BJ (cell line): ENCODE data around the gene AR. TPM values are rescaled to one million over a fixed set of nuclear protein-coding genes. Genes with fewer than 3 reads are reported as not detected.

Experiments
- CTCF ChIA-PET: fragments of 350-600 bp; formaldehyde crosslinking; extraction: SDS; loops from one replicate; lab custom pipeline; 2021; ENCODE audit warnings: antibody characterized with exemption, inconsistent platforms; lab: Yijun Ruan, JAX
- POLR2A ChIA-PET: fragments of 300-600 bp; sonication (Branson Sonifier 250); formaldehyde crosslinking; extraction: SDS; loops from one replicate; lab custom pipeline; 2021; ENCODE audit warnings: antibody characterized with exemption; lab: Charles Lee
- DNase-seq: peaks from one replicate; pipeline ENCODE4 v3.0.0-alpha.2; 2011; ENCODE audit warnings: low read depth
- H3K27me3 ChIP-seq: 2 replicates; pipeline ENCODE4 v1.6.0; 2011; ENCODE audit warnings: low read length; ENCODE audit not compliant: control insufficient read depth, insufficient read depth
- H3K36me3 ChIP-seq: 2 replicates; pipeline ENCODE4 v1.5.1; 2011; ENCODE audit warnings: low read length; ENCODE audit not compliant: control insufficient read depth, insufficient read depth
- H3K4me3 ChIP-seq: 2 replicates; pipeline ENCODE4 v1.5.1; 2011; ENCODE audit warnings: low read depth, mild to moderate bottlenecking, control low read depth, low read length
- polyA plus RNA-seq: library from polyadenylated mRNA; depleted of rRNA; stranded (reverse); fragments of >200 nt; gene quantifications from 2 replicates; pipeline ENCODE4 v1.2.3, GENCODE V29; 2011
- TF ChIP-seq, protein P1 (sequence below): IDR thresholded peaks from 2 replicates; pipeline ENCODE4 v1.5.1; 2011; ENCODE audit warnings: low read depth, mild to moderate bottlenecking, control low read depth, inconsistent platforms, low read length, moderate library complexity; ENCODE audit not compliant: insufficient read depth

AR gene
- polyA plus RNA-seq, 1 experiment, result 13.9 TPM

DNA sequence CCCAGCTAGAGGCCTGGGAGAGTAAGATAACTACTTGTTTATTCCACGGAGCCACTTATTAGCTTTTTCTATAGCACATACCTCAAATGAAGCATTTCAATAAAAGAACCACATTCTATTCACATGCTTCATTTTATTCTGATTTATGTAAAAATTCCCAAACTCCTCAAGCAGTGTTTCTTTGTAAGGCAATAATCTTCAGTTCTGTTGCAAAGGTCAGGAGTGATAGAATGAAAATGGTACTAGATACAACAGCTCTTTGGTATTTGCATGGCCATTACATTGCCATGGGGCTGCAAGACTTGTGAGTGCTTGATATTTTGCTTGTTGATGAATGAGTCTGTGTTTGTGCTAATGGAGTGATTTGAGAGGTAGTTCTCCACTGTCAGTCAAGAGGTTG lies 39.4 kb downstream of the AR start:
- Histone ChIP-seq H3K36me3 (no peaks in the 10 kb centered on the region), H3K4me3 (no peak overlapping the region), H3K27me3 (no peaks in the 10 kb centered on the region)
- DNase-seq, result no peak
- ChIA-PET CTCF (no interaction called here), POLR2A (interaction anchor here (0.6 kb wide), 1 partner anchor 570 kb away, joined by 6 read pairs; no protein-coding TSS in a partner anchor)
- TF ChIP-seq, protein P1, sequence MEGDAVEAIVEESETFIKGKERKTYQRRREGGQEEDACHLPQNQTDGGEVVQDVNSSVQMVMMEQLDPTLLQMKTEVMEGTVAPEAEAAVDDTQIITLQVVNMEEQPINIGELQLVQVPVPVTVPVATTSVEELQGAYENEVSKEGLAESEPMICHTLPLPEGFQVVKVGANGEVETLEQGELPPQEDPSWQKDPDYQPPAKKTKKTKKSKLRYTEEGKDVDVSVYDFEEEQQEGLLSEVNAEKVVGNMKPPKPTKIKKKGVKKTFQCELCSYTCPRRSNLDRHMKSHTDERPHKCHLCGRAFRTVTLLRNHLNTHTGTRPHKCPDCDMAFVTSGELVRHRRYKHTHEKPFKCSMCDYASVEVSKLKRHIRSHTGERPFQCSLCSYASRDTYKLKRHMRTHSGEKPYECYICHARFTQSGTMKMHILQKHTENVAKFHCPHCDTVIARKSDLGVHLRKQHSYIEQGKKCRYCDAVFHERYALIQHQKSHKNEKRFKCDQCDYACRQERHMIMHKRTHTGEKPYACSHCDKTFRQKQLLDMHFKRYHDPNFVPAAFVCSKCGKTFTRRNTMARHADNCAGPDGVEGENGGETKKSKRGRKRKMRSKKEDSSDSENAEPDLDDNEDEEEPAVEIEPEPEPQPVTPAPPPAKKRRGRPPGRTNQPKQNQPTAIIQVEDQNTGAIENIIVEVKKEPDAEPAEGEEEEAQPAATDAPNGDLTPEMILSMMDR, result no peak

DNA sequence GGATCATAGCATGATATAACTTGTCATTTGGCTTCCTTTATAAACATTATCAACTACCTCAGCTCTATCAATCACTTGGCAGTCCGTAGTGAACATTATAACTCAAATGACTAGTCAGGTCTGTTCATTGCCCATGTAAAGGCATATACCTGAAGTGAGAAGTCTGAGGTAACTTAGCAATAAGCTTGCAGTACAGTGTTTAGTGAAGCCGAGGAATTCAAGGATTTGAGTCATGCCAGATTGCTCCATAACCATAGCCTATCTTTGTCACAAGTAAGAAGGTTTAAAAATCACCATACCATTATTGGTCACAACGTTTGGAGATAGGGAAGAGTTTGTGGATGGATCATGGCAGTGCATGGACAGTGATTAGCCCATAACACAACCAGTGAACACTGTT lies 41.6 kb downstream of the AR start:
- ChIA-PET POLR2A (no interaction called here), CTCF (no interaction called here)
- TF ChIP-seq, protein P1, result no peak
- Histone ChIP-seq H3K27me3 (no peaks in the 10 kb centered on the region), H3K4me3 (no peak overlapping the region), H3K36me3 (no peaks in the 10 kb centered on the region)
- no peak for DNase-seq

DNA sequence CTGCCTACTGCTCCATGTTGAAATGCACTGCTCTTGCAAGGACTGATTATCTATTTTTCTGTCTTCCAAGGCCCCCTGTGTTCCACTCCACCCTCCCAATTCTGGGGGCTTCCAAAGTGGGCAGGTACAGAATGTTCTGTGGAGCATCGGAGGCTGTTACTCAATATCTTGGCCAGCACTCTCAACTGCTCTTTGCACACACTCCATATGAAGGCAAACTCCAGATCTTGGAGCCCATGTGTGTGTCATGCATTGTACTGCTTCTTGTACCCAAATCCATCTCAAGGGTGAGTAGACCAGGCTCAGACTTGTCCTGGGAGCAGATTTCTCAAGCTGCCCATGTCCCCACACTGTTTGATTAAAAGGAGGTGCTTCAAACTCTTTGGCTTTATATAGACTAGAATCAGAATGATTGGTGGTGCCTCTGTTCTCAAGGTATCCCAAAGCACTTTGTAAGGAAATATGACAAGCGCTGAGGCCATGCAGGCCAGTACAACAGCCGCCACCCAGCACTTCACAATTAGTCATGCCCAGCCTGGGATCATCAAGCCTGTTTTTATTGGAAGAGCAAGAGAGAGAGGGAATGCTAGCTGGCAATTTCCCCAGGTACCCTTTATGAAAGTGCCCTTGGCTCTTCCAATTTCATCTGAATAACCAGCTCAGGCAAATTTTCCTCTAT lies 44.3 kb downstream of the AR start:
- DNase-seq, result no peak
- H3K36me3 ChIP-seq, result no peaks in the 10 kb centered on the region
- POLR2A ChIA-PET, result no interaction called here
- no peak overlapping the region for H3K4me3 ChIP-seq
- CTCF ChIA-PET, result no interaction called here
- no peaks in the 10 kb centered on the region for H3K27me3 ChIP-seq
- TF ChIP-seq, protein P1, result no peak

DNA sequence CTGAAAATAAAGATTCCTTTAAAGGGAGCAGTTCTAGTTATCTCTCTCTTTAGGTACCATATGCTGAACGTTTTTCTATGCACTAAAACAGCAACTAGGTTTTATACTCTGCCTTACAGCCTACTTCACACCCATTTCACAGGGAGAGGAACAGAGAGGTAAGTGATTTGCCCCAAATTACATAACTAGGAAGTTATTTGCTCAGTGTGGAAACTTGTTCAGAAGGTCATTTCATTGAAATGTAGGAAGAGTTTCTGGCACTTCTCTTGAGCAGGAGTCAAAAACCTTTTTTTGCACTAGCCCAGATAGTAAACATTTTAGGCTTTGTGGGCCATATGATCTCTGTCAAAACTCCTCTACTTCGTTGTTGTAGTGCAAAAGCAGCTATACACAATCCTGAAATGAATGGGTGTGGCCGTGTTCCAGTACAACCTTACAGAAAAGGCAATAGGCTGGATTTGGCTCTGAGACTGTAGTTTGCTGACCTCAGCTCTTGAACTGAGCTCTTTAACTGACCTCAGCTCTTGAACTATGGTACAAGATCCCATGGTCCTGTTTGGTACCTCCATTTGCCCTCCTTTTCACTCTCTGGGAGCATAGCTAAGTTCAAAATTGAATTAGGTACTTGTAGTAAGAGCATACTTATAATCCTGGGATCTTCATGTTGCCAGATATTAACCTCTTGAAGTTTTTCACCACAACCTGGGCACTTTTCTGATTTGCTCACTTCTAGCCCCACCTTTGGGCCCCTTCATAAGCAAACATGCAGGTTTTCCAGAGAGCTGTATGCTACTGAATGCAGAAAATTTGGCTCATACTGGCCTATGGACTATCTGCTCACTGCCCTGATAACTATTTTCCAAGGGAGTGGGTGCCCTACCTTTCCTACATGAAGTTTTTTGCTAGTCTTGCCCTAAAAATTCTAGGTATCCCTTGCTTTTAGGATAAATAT lies 53.3 kb downstream of the AR start:
- no peaks in the 10 kb centered on the region for H3K36me3 ChIP-seq
- H3K27me3 ChIP-seq, result no peaks in the 10 kb centered on the region
- no peak overlapping the region for H3K4me3 ChIP-seq
- ChIA-PET CTCF (no interaction called here), POLR2A (interaction anchor here (0.5 kb wide), 1 partner anchor 513 kb away, joined by 3 read pairs; no protein-coding TSS in a partner anchor)
- no peak for DNase-seq
- TF ChIP-seq, protein P1, result no peak

DNA sequence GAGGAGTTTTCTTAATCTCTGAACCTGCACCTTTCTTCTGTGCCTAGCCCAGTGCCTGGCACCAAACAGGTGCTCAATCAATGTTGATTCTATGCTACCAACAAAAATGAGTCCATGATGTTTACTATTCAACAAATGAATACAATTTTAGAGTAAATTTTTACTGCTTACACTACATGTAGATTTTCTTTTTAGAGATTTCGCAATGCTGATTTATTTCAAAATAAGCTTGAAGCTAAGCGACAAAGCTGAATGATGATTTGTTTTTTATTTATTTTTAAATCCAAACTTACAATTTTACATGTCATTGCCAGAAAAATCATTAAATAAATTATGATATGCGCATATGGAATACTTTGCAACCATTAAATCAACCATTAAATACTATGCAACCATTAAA lies 55.7 kb downstream of the AR start:
- CTCF ChIA-PET, result no interaction called here
- POLR2A ChIA-PET, result no interaction called here

More for the DNA sequence above, 55.7 kb downstream of the AR start:
- Histone ChIP-seq H3K4me3 (no peak overlapping the region), H3K27me3 (no peaks in the 10 kb centered on the region), H3K36me3 (no peaks in the 10 kb centered on the region)
- DNase-seq, result no peak
- TF ChIP-seq, protein P1, result no peak
